HG03196 (cell line): Measurements from ENCODE around the gene SUMO3.
A peak's percentile ranks its signal among the peaks of the same experiment; 100 is the strongest.

Source experiments
- ATAC-seq: cut with Tn5 transposase; IDR thresholded peaks from one replicate; pipeline ENCODE4 v1.9.1; 2021; ENCODE audit not compliant: unreplicated experiment

Gene SUMO3

DNA sequence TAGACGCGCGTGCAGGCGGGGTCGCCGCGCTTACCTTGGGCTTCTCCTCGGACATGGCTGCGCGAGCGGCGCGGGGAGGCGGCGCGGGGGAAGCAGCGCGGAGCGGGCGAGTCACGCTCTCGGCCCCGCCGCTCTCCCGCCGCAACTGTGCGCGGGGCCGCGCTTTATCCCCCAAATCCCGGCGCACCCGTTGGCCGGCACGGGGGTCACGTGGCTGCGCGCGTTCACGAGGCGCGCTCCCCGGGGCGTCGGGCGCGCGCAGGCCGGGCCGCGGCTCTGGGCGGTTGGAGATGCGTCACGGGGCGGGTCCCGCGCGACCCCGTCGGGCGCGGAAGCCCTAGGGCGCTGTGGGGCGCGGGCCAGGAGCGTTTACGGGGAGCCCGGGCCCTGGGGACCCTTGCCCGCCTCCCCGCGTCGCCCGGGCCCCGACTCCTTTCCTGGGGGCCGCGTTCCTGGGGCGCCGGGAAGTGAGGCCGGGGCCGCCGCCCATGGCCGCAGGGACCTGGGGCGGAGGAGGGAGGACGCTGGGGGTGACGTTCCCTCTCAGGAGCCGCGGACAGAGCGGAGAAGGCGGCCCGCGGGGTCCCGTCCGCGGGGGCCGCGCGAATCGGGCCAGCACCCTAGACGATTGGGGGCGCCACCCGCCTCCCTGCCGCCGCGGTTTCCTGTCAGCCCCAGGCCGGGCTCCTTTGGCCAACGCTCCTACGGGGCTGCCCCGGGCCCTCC, at the start of gene SUMO3:
Gene SUMO3 (minus strand): TSS at position 149 of the 726 bp plus-strand sequence. CDS start 94 bp downstream, at position 55.
- peak; percentile 61 for ATAC-seq

DNA sequence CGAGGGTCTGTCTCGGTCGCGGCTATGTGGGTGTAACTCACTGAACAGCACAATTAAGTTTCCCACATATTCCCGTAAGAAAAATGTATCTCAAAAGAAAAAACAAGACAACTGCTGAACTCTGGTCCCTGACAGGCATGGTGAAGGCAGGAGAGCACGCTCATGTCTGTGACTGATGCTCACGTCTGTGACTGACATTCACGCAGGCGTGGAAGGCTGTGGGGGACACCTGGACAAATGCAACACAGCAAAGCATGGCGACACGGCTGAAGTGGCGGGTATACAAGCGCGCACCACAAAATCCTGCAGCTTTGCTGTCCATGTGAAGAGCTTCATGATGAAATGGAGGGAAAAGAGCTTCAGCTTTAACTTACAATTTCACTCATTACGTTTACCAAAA, 49.6 kb upstream of the SUMO3 start:
- no peak for ATAC-seq

DNA sequence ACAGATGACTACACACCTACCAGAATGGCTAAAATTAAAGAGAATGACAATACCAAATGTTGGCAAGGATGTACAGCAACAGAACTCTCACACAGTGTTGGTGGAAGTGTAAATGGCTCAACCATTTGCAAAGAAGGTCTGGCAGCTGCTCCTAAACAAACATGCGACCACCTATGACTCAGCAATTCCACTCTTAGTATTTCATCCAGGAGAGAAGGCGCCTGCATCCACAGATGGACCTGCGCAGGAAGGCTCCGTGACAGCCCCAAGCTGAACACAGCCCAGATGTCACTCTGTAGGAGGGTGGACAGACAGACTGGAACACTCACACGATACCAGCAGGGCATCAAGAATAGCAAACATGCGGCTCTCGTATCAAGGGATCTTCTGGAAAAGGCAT, 48.9 kb upstream of the SUMO3 start:
- ATAC-seq, result no peak

DNA sequence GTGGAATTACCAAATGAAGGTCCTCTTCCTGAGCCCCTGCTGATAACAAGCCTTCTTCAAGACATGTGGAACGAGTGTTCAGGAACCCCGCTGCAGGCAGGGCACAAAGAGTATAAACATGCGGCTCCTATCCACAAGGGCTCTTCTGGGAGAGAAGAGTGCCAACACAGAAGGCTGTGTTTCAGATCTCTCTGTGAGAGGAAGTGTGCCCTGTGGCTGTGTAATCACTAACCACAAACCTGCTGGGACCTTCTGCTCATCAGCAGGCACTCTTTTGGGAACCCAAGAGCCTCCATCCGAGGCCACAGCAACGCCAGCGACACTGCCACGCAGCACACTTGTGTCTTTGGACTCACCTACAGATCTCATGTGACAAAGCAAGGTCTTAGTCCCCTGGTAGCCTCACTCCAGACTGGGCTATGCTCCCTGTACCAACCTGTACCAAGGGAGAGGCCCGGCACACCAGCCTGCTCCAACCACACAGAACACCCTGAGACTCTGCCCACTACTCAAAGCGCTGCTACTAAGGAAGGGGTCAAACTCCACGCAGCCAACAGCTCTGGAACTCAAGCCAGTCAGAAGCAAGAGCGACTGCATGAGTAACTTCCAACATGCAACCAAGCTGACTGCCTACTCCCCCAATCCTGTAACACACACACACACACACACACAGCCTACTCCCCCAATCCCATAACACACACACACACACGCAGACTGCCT, 47.9 kb upstream of the SUMO3 start:
- ATAC-seq, result peak; percentile 67

DNA sequence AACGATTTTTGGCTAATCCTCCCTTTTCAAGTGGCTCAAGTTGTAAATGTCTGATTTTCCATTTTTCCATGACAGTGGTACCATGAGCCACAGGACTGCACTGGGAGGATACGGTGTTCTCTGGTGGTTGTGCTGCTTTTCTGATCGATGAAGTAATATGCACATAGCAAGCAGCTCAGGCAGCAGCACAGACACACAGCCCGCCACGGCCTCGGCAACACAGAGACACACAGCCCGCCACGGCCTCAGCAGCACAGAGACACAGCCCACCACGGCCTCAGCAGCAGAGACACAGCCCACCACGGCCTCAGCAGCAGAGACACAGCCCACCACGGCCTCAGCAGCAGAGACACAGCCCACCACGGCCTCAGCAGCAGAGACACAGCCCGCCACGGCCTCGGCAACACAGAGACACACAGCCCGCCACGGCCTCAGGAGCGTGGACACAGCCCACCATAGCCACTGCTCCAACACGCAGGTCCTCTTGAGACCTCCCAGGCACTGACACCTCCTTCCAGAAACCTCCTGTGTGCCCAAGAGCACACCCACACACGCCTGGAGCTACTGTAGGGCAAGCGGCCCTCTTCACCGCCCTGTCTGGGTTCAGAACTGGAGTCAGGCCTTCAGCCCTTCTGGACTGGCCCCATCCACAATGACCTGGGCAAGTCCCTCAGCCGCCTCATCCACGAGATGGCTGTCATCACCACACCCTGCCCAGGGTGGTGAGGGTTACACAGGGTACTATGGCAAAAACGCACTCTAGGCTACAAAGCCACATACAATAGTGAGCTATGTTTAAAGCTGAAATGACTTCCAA, 45.2 kb upstream of the SUMO3 start:
- ATAC-seq, result no peak

DNA sequence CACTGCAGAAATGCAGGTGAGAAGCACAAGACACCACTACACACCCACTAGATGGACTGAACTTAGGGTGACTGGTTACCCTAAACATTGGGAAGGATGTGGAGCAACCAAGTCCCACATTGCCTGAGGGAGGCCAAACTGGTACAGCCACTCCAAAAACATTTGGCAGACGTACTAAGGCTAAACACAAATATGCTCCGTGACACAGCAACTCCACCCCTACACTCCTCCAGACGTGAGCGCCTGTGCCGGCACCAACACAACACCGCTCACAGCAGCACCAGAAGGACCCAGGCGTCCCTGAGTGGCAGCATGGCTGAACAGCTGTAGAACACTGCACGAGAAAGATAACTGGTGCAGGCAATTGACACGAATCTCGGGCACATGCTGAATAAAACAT, 40.9 kb upstream of the SUMO3 start:
- no peak for ATAC-seq

DNA sequence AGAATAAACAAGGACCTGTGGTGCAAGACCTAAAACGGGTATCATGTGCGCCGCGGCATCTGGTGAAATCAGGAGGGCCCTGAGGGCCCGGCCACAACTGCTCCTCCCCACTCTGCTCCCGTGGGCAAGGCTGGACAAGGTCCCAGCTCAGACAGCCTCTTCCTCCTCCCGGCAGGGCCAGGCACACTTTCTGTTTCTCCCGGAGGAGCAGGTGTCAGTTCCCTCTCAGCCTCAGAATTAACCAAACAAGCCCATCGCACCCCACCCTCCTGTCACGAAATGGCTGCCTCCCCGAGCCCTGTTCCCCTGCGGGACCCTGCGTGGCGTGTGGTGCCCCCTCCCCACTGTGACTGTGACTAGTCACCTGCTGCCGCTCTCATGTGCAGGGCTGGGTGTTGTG, 40.4 kb upstream of the SUMO3 start:
- ATAC-seq, result no peak

DNA sequence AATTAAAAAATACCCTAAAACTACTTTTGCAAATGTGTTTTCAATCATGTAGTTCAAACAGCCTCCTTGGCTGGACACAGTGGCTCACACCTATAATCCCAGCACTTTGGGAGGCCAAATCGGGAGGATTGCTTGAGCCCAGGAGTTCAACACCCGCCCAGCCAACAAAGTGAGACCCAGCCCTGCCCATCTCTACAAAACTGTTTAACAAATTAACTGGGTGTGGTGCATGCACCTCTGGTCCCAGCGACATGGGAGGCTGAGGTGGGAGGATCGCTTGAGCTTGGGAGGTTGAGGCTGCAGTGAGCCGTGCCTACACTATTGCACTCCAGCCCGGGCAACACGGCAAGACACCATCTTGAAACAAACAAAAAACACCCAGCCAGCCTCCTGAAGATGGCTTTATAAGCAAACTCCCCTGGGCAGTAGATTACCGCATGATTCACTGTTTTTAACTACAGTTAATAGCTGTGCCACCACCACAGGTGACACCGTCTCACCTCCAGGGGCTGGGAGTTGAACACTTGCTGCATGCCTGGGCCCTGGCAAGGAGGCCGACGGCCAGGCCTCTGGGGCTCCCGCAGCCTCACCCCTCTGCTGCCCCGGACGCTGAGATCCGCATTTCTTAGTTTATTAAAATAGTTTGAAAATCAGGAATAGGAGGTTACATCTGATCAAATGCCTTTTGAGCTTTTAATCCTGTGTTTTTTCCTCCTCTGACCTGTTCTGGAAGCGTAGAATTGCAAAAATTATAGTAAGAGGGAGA, 39.4 kb upstream of the SUMO3 start:
- ATAC-seq, result no peak

DNA sequence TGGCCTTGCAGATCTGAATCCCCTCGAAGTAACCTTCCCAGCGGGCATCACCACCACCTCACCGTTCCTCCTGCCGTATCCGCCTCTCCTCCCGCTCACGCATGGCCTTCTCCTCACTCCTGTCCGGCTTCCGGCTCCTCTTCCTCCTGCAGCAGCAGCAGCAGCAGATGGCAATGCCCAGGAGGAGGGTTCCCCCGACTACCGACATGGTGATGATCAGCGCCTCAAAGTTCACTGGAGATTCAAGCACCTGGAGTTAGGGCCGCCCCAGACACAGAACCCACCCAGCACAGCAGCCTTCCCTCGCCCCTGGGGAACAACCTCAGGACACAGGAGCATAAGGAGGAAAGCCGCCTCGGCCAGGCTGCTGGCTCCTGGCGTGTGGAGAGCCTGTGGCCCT, 38.3 kb upstream of the SUMO3 start:
- no peak for ATAC-seq

DNA sequence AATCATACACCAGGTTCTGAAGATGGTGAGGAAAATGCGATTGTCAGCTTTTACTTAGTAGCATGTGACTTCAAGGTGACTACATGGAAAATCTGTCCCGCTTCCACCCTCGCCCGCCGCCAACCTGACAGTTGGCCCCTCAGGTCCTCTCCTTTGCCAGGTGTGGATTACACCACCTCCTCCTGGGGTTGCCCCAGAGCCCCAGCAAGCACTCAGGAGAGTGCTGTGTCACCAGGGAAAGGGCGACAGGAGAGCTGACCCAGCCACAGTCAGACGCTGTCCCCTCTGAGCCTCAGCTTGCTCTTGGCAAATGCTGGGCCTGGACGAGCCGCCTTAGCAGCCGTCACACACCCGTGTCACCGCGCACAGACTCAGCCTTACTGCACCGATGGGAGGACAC, 37.7 kb upstream of the SUMO3 start:
- ATAC-seq, result no peak

DNA sequence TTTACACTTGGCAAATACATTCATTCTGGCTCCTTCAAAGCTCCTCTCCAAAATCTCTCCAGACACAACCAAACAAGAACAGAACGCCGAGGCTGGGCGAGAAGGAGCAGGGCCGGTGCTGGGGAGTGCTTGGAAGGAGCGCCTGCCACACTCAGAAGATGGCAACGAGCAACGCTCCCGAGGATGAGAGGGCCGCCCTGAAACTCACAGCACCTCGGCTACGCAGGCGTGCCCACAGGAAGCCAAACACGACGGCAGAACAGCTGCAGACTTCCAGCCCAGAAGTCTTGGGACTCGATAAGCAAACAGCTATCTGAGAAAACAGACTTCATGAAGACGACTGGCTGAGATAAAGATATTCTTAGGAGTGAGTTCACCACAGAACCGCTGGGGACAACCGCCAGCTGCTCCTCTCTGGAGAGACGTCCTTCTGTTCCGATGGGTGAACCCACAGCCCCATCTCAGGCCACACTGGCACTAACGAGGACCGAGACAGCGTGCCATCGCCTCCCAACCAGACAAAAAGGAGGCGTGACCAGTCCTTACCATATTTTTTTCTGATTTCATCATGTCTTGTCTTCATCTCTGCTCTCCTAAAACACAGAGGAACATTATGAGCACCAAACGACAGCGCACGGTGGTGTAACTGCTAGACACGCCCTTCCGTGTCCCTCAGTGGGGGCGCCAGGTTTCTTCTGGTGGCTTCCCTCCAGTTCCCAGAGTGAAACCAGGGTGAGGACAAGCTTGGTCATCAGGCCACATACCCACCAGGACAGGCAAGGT, 37.0 kb upstream of the SUMO3 start:
- ATAC-seq, result no peak

DNA sequence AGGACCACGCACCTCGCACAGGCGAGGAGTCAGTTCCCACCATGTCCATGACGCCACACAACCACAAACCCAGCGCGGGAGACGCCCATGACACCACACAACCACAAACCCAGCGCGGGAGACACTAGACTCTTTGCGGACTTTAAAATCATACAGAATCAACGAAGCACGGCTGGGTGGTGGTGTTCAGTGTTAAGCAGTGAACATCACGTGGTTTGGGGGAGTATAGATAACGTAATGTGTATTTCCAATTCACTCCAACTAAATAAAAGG, 36.5 kb upstream of the SUMO3 start:
- no peak for ATAC-seq

DNA sequence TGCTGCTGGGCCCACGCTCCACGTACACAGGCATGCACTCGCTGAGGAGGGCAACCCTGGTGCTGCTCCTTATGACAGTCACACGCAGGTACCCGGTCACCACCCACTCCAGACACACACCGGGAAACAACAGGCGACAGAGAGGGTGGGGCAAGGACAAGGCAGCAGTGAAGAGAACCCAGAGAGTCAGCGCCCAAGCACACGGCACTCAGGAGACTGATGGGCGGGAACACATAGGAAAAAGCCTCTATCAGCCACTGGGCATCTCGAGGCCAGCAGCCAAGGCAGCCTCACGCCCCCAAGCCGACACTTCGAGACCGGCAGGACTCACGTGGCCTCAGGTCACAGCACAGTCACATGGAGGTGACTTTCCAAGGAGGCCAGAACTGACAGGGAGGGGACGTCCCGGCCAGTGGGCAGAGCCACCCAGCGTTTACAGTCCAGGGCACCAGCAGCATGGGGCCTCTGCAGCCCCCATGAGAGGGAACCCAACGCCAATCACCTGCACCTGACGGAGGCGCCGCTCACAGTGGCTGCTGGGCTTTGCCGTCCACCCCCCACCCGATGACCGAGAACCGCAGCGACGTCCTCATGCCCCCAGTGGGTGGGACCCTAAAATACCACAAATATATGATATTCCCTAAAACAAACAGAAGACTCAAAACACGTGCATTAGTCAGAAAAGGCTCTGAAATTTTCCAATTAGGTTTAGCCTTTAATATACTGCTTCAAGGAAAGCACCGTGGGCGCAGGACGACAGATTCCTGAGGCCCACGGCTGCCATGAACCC, 35.9 kb upstream of the SUMO3 start:
- ATAC-seq, result no peak

DNA sequence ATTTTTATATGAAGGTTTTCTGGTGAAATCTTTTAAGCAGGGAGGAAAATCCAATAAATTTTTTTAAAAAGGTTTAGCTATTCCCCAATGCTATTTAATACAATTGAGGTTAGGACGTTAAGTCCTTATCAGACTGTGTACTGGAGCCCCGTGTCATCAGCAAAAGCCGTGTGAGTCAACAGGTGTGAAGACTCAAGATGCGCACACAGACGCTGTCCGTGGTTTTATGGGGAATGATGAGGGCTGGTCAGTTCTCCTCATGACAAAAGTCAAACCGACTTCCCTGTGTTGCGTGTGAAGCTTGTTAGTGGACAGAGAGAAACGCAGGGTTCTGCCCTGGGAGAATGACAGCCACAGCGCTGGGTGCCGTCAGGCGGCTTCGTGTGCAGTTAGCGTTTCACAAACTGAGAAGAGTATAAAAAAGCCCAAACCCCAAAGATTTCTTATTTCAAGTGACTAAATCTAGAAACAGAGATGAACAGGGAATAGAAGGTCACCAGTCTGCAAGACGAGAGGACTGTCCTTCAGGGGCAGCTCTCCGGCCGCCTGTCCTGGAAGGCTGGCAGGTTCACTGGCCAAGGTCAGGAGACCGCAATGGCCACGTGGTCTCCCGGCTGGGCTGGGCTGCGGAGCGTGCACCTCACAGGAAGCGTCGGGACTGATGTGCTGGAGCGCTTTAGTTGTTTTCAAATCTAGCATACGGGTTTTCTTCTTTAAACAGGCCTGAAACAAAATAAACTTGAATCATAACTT, 33.2 kb upstream of the SUMO3 start:
- ATAC-seq, result no peak

DNA sequence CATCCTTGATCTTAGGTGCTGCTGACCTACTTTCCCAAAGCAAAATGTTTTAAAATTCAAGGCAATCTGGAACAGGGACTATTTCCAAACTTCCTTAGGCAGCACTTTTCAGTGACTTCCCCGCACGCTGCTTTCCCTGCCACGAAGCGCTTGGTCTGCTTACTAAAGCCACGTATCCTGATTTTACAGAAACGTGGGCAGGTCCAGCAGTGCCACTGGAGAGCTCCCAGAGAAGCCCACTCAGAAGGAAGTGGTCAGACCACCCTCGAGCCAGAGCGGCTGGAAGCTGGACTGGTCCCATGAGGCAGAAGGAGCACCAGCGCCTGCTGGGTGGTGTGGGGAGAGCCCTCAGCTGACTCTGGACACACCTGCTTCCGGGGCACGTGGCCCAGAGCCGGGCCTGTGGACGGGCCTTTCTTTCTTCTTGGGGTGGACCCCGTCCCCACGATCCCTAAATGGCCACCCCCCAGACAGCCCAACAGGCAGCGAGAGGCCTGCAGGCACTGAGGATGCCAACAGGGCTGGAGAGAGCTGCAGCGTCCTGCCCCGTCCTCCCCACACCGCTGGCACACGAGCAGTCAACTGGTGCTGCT, 32.4 kb upstream of the SUMO3 start:
- no peak for ATAC-seq

DNA sequence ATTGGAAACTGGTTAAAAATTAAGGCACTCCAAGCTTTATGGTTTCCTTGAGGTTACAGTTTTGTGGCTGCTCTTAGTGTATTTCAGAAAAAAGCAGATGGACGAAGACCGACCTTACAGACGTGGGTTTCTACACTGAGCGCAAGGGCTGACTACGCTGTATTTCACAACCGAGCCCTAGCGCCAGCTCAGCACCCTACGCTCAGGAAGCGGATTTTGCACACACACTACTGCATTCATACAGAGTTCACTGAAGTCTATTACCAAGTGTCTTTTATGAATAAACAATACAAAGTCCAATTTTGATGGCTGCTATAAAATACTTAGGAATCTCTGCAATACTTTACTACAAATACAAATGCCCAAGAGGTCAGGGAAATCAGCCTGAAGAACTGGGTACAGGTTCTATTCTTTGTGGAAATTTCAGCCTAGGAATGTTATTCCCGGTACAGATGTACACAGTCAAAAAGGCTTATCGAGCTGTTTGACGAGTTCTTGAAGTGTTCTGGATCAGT, 31.8 kb upstream of the SUMO3 start:
- no peak for ATAC-seq

DNA sequence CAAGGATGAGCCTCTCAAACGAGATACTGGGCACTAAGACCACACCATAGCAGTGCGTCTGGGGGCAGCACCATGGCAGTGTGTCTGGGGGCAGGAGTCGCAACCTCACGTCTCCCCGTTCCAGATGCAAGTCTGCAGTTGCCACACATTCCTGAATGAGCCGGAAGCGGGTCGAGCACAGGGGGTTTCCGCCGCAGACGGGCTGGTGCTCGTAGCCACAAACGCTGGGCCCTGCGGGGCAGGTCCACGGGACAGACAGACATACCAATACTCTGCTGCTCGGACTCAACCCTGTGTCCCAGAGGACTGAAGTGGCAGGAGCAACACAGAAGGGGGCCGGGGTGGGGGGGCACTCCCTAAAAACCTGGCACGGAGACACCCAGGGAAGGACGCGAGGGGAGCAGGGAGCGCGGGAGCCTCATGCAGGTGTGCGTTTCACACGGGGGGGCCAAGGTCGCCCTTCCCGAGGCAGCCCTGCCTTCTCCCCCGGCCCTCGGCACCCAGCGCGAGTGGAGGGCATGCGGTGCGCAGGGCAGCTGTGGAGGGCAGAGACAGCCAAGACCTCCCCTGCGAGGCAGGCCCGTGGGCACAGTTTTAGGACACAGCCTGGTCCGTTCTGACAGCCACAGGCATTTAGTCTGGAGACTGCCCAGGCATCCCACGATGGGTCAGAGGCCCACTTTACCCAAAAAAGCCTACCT, 31.1 kb upstream of the SUMO3 start:
- ATAC-seq, result no peak
